Naive thymus-derived CD4-positive, alpha-beta T cell (primary cell): ENCODE measurements around the gene ARFGEF2. TPM values are rescaled to one million over a fixed set of nuclear protein-coding genes. Genes with fewer than 3 reads are reported as not detected.

ENCODE experiments used
- ATAC-seq: fragments of 150-1000 bp; cut with Tn5 transposase; 2 replicates; pipeline ENCODE4 v1.10.0; 2021; ENCODE audit warnings: mild to moderate bottlenecking, moderate library complexity
- CTCF ChIA-PET: fragments of 350-600 bp; sonication (Branson Sonifier 250); formaldehyde crosslinking; loops from one replicate; lab custom pipeline; 2021; ENCODE audit warnings: antibody characterized with exemption; lab: Charles Lee
- POLR2A ChIA-PET: fragments of 350-600 bp; sonication (Branson Sonifier 250); formaldehyde crosslinking; loops from one replicate; lab custom pipeline; 2021; ENCODE audit warnings: antibody characterized with exemption, inconsistent platforms; lab: Charles Lee
- DNase-seq, 9 donors: peaks; one replicate each; pipeline versions ENCODE4 v3.0.0 to v3.0.0-alpha.2; 2020 to 2022; ENCODE audit warnings: mixed read lengths in 1 of 9
- H3K27ac ChIP-seq: one replicate; pipeline ENCODE4 v1.7.0; 2013; ENCODE audit warnings: mild to moderate bottlenecking, low read depth, low read length, moderate library complexity
- H3K27me3 ChIP-seq, 2 donors: one replicate each; pipeline ENCODE4 v1.7.0; 2013; ENCODE audit warnings: low read length in 2 of 2, mild to moderate bottlenecking in 2 of 2, moderate library complexity in 2 of 2; ENCODE audit not compliant: control insufficient read depth in 2 of 2, insufficient read depth in 2 of 2
- H3K36me3 ChIP-seq, 3 experiments: 1 replicate in 2 of 3; 2 replicates in 1 of 3; pipeline ENCODE4 v1.7.0; 2013; ENCODE audit warnings: low read length in 3 of 3, mild to moderate bottlenecking in 3 of 3, moderate library complexity in 1 of 3; ENCODE audit not compliant: insufficient read depth in 3 of 3, control insufficient read depth in 2 of 3
- H3K4me1 ChIP-seq, 2 donors: one replicate each; pipeline ENCODE4 v1.7.0; 2013; ENCODE audit warnings: low read length in 2 of 2, mild to moderate bottlenecking in 2 of 2, moderate library complexity in 1 of 2; ENCODE audit not compliant: control insufficient read depth in 2 of 2, insufficient read depth in 2 of 2
- H3K4me3 ChIP-seq: 2 replicates; pipeline ENCODE4 v1.7.0; 2013; ENCODE audit warnings: mild to moderate bottlenecking, low read length
- H3K9me3 ChIP-seq, 3 experiments: 1 replicate in 2 of 3; 2 replicates in 1 of 3; pipeline ENCODE4 v1.7.0; 2013; ENCODE audit warnings: low read length in 3 of 3; ENCODE audit not compliant: control insufficient read depth in 2 of 3
- H3K27ac Mint-ChIP-seq, 9 donors: one replicate each; pipeline ENCODE4 v1.8.0; 2020 to 2022; ENCODE audit warnings: mixed read lengths in 9 of 9, mild to moderate bottlenecking in 8 of 9, moderate library complexity in 5 of 9, inconsistent platforms in 2 of 9
- H3K27me3 Mint-ChIP-seq, 5 donors: one replicate each; pipeline ENCODE4 v1.8.0; 2021 to 2022; ENCODE audit warnings: mixed read lengths in 5 of 5, mild to moderate bottlenecking in 1 of 5
- H3K36me3 Mint-ChIP-seq, 5 donors: one replicate each; pipeline ENCODE4 v1.8.0; 2020 to 2022; ENCODE audit warnings: mixed read lengths in 5 of 5, mild to moderate bottlenecking in 3 of 5, inconsistent platforms in 1 of 5
- H3K4me1 Mint-ChIP-seq, 7 donors: one replicate each; pipeline ENCODE4 v1.8.0; 2020 to 2022; ENCODE audit warnings: mixed read lengths in 7 of 7, mild to moderate bottlenecking in 3 of 7, inconsistent platforms in 1 of 7
- H3K4me3 Mint-ChIP-seq, 10 donors: one replicate each; pipeline ENCODE4 v1.8.0; 2020 to 2022; ENCODE audit warnings: mild to moderate bottlenecking in 10 of 10, mixed read lengths in 10 of 10, moderate library complexity in 6 of 10, inconsistent platforms in 2 of 10
- H3K9me3 Mint-ChIP-seq, 11 donors: one replicate each; pipeline ENCODE4 v1.8.0; 2020 to 2022; ENCODE audit warnings: mixed read lengths in 11 of 11, mild to moderate bottlenecking in 4 of 11, inconsistent platforms in 1 of 11, moderate library complexity in 1 of 11
- intact Hi-C, 2 donors: fragments of 100-400 bp; cut with micrococcal nuclease; formaldehyde crosslinking; loops; one replicate each; pipeline ENCODE4 v1.15.1; 2023
- polyA plus RNA-seq, 2 donors: library from polyadenylated mRNA; unstranded; fragments of 300-500 nt; fragmentation: Illumina TruSeq; gene quantifications; one replicate each; pipeline ENCODE4 v1.2.3, GENCODE V29; 2021
- total RNA-seq, 6 experiments: library from RNA in 5 of 6; stranded (reverse) in 5 of 6; gene quantifications; 1 replicate in 5 of 6; 2 replicates in 1 of 6; pipeline ENCODE4 v1.2.3 and lab custom pipeline; 2021 to 2026

ARFGEF2 gene
- total and polyA plus RNA-seq, 7 experiments from 2014 or later, result 10.1 to 33.5 (median 29.9) TPM

GRCh38 chr20:49046087-49046900, 124.8 kb downstream of the ARFGEF2 start, which contains the start of gene CSE1L:
Gene CSE1L (plus strand): TSS chr20:49046312. CDS start chr20:49058464, 12,152 bp downstream.
- intact Hi-C loops, result loop anchor here (1.0 to 5.0 kb wide), 10 partner anchors 8 to 1689 kb away; partner anchors contain the start of genes ARFGEF2 (in 2 of the 2), DDX27 (in 2 of the 2), STAU1 (in 2 of the 2) and ZNFX1 (in 2 of the 2)
- H3K27me3 ChIP-seq, result no peaks in the 10 kb centered on the region
- Mint-ChIP-seq H3K9me3 (peaks cover 0 to 2% (median 0%) of the 10 kb centered on the region in 11 donors), H3K27ac (peak within 1 kb of the TSS; percentile 92 to 100 (median 98)), H3K36me3 (peaks cover 0 to 18% (median 6%) of the 10 kb centered on the region in 5 donors), H3K4me3 (peak within 1 kb of the TSS; percentile 94 to 99 (median 98)), H3K27me3 (peaks cover 0 to 4% (median 0%) of the 10 kb centered on the region in 5 donors), H3K4me1 (peaks cover 24 to 51% (median 42%) of the 10 kb centered on the region in 7 donors)
- H3K36me3 ChIP-seq, result peaks cover 0 to 5% (median 0%) of the 10 kb centered on the region in 3 experiments
- ChIA-PET CTCF (interaction anchor here (0.7 kb wide), 1 partner anchor 11 kb away, joined by 3 read pairs; no protein-coding TSS in a partner anchor), POLR2A (interaction anchor here (0.5 to 2.5 kb wide), 14 partner anchors 9 to 235 kb away, joined by 3 to 13 read pairs (median 5); partner anchors contain the start of gene ZNFX1)
- peak within 1 kb of the TSS; percentile 89 for H3K27ac ChIP-seq
- peak; percentile 90 to 98 (median 95) for DNase-seq
- H3K9me3 ChIP-seq, result no peaks in the 10 kb centered on the region
- H3K4me3 ChIP-seq, result peak within 1 kb of the TSS; percentile 99
- peaks cover 11 to 14% of the 10 kb centered on the region in 2 donors for H3K4me1 ChIP-seq
- peak; percentile 92 for ATAC-seq

- H3K36me3 Mint-ChIP-seq, result peaks cover 4 to 31% (median 10%) of the 10 kb centered on the region in 5 donors
- Histone ChIP-seq H3K9me3 (no peaks in the 10 kb centered on the region), H3K36me3 (peaks cover 0 to 4% (median 0%) of the 10 kb centered on the region in 3 experiments), H3K27ac (no peak overlapping the region), H3K27me3 (no peaks in the 10 kb centered on the region), H3K4me1 (peaks cover 20% of the 10 kb centered on the region in 2 donors), H3K4me3 (no peak overlapping the region)
- intact Hi-C loops, result no loop called here
- no peaks in the 10 kb centered on the region for H3K27me3 Mint-ChIP-seq
- H3K27ac Mint-ChIP-seq, result peak overlapping the region in 2 of 9 donors; percentile 4 to 33
- H3K4me3 Mint-ChIP-seq, result peak overlapping the region in 3 of 10 donors; percentile 0 to 61 (median 32)
- DNase-seq (no peak), ATAC-seq (no peak)
- H3K4me1 Mint-ChIP-seq, result peaks cover 35 to 85% (median 69%) of the 10 kb centered on the region in 7 donors
- ChIA-PET CTCF (no interaction called here), POLR2A (no interaction called here)
- H3K9me3 Mint-ChIP-seq, result peaks cover 0 to 2% (median 0%) of the 10 kb centered on the region in 11 donors
Measured at GRCh38 chr20:49052334-49052733, 130.8 kb downstream of the ARFGEF2 start.

- H3K27ac ChIP-seq, result no peak overlapping the region
- H3K4me1 ChIP-seq, result peaks cover 10 to 13% of the 10 kb centered on the region in 2 donors
- peak overlapping the region in 3 of 10 donors; percentile 8 to 17 (median 11) for H3K4me3 Mint-ChIP-seq
- ChIA-PET POLR2A (no interaction called here), CTCF (no interaction called here)
- DNase-seq (no peak), ATAC-seq (no peak)
- no peaks in the 10 kb centered on the region for H3K27me3 Mint-ChIP-seq
- intact Hi-C loops, result no loop called here
- peak overlapping the region in 3 of 9 donors; percentile 40 to 68 (median 65) for H3K27ac Mint-ChIP-seq
- no peak overlapping the region for H3K4me3 ChIP-seq
- H3K36me3 Mint-ChIP-seq, result peaks cover 4 to 23% (median 6%) of the 10 kb centered on the region in 5 donors
- H3K9me3 ChIP-seq, result no peaks in the 10 kb centered on the region
- H3K36me3 ChIP-seq, result peaks cover 0 to 14% (median 4%) of the 10 kb centered on the region in 3 experiments
- H3K27me3 ChIP-seq, result no peaks in the 10 kb centered on the region
- no peaks in the 10 kb centered on the region for H3K9me3 Mint-ChIP-seq
- peaks cover 20 to 70% (median 52%) of the 10 kb centered on the region in 7 donors for H3K4me1 Mint-ChIP-seq
Measured at GRCh38 chr20:49054056-49054643, 132.6 kb downstream of the ARFGEF2 start.

GRCh38 chr20:49063279-49063678, 141.8 kb downstream of the ARFGEF2 start:
- H3K36me3 ChIP-seq, result peaks cover 4 to 75% (median 4%) of the 10 kb centered on the region in 3 experiments
- no peaks in the 10 kb centered on the region for H3K27me3 Mint-ChIP-seq
- no peaks in the 10 kb centered on the region for H3K9me3 Mint-ChIP-seq
- H3K27ac Mint-ChIP-seq, result no peak overlapping the region
- no peak overlapping the region for H3K4me3 ChIP-seq
- no peak for DNase-seq
- peaks cover 0 to 28% (median 9%) of the 10 kb centered on the region in 5 donors for H3K36me3 Mint-ChIP-seq
- no peaks in the 10 kb centered on the region for H3K9me3 ChIP-seq
- intact Hi-C loops, result no loop called here
- no peak for ATAC-seq
- H3K4me1 Mint-ChIP-seq, result peaks cover 0 to 12% (median 4%) of the 10 kb centered on the region in 7 donors
- H3K27me3 ChIP-seq, result no peaks in the 10 kb centered on the region
- H3K27ac ChIP-seq, result no peak overlapping the region
- no peaks in the 10 kb centered on the region for H3K4me1 ChIP-seq
- POLR2A ChIA-PET, result interaction anchor here (1.0 kb wide), 1 partner anchor 17 kb away, joined by 3 read pairs; the partner anchor contains the start of gene CSE1L
- no peak overlapping the region for H3K4me3 Mint-ChIP-seq
- CTCF ChIA-PET, result no interaction called here

- ATAC-seq (no peak), DNase-seq (no peak)
- intact Hi-C loops, result no loop called here
- no peaks in the 10 kb centered on the region for H3K27me3 Mint-ChIP-seq
- Histone ChIP-seq H3K27ac (no peak overlapping the region), H3K36me3 (peaks cover 9 to 83% (median 20%) of the 10 kb centered on the region in 3 experiments), H3K9me3 (no peaks in the 10 kb centered on the region), H3K4me3 (no peak overlapping the region), H3K4me1 (no peaks in the 10 kb centered on the region), H3K27me3 (no peaks in the 10 kb centered on the region)
- H3K36me3 Mint-ChIP-seq, result peaks cover 8 to 48% (median 19%) of the 10 kb centered on the region in 5 donors
- no peak overlapping the region for H3K4me3 Mint-ChIP-seq
- peaks cover 0 to 6% (median 0%) of the 10 kb centered on the region in 7 donors for H3K4me1 Mint-ChIP-seq
- CTCF ChIA-PET, result interaction anchor here (0.7 kb wide), 1 partner anchor 26 kb away, joined by 3 read pairs; no protein-coding TSS in a partner anchor
- peak overlapping the region in 5 of 9 donors; percentile 2 to 44 (median 19) for H3K27ac Mint-ChIP-seq
- H3K9me3 Mint-ChIP-seq, result no peaks in the 10 kb centered on the region
- POLR2A ChIA-PET, result no interaction called here
Measured at GRCh38 chr20:49074521-49074920, 153.0 kb downstream of the ARFGEF2 start.

- no peak for ATAC-seq
- H3K4me3 ChIP-seq, result no peak overlapping the region
- Mint-ChIP-seq H3K36me3 (peaks cover 10 to 49% (median 14%) of the 10 kb centered on the region in 5 donors), H3K4me1 (peaks cover 0 to 4% (median 0%) of the 10 kb centered on the region in 7 donors), H3K9me3 (no peaks in the 10 kb centered on the region), H3K27me3 (no peaks in the 10 kb centered on the region), H3K27ac (no peak overlapping the region), H3K4me3 (no peak overlapping the region)
- DNase-seq, result no peak
- ChIA-PET POLR2A (interaction anchor here (0.7 kb wide), 1 partner anchor 43 kb away, joined by 3 read pairs; no protein-coding TSS in a partner anchor), CTCF (no interaction called here)
- intact Hi-C loops, result no loop called here
- H3K27ac ChIP-seq, result no peak overlapping the region
- H3K4me1 ChIP-seq, result no peaks in the 10 kb centered on the region
- H3K27me3 ChIP-seq, result no peaks in the 10 kb centered on the region
- H3K36me3 ChIP-seq, result peaks cover 4 to 81% (median 8%) of the 10 kb centered on the region in 3 experiments
- H3K9me3 ChIP-seq, result no peaks in the 10 kb centered on the region
Measured at GRCh38 chr20:49078310-49078709, 156.8 kb downstream of the ARFGEF2 start.
